Measurements from ENCODE around the gene CD247. TPM values are rescaled to one million over a fixed set of nuclear protein-coding genes. Genes with fewer than 3 reads are reported as not detected.
"Not testable (repeated sequence)": the region's sequence is repeated elsewhere in the genome, so short reads cannot be mapped to it uniquely, and the experiment has no call there.

Gene CD247
- total RNA-seq, 1 donor from 2014 or later = not detected

DNA sequence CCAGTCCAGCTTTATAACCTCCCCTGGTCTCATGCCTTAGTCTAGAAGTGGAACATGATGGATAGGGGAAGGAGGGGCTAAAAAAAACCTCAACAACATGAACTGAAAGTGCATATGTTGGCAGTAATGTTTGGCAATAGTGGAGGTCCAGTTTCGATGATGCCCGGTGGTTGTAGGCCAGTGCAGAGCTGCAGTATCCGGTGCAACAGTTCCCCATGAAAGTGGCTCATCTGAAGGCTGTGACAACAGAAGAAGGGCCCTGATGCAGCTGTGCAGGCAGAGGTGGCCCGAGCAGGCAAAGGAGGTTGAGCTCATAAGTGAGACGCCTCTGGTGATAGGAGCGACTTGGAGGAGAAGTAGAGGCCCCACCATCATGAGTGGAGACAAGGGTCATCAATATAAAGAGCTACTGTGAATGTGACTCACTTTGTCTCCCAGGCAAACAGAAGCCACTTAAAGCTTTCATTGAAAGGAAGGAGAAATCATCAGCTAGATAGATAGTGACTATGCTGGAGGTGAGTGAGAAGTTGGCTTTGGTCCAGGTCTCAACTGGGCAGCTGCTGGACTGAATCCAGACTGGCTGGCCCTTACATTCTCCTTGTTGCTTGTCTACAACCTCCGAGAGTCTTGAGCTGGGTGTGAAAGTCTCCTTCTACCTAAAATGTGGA is 45.4 kb upstream of the CD247 start:
- H3K4me3 ChIP-seq (ENCODE audit: low read depth, low read length) = no peak overlapping the region
- DNase-seq (ENCODE audit: low read depth) = no peak
- no peaks in the 10 kb centered on the region for H3K36me3 ChIP-seq (ENCODE audit: control insufficient read depth, insufficient read depth, low read length)
- TF ChIP-seq, protein P1, sequence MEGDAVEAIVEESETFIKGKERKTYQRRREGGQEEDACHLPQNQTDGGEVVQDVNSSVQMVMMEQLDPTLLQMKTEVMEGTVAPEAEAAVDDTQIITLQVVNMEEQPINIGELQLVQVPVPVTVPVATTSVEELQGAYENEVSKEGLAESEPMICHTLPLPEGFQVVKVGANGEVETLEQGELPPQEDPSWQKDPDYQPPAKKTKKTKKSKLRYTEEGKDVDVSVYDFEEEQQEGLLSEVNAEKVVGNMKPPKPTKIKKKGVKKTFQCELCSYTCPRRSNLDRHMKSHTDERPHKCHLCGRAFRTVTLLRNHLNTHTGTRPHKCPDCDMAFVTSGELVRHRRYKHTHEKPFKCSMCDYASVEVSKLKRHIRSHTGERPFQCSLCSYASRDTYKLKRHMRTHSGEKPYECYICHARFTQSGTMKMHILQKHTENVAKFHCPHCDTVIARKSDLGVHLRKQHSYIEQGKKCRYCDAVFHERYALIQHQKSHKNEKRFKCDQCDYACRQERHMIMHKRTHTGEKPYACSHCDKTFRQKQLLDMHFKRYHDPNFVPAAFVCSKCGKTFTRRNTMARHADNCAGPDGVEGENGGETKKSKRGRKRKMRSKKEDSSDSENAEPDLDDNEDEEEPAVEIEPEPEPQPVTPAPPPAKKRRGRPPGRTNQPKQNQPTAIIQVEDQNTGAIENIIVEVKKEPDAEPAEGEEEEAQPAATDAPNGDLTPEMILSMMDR (IDR thresholded peaks at IDR 0.05; ENCODE audit: insufficient read depth, low read length, poor library complexity, severe bottlenecking) = no peak
- no peaks in the 10 kb centered on the region for H3K27me3 ChIP-seq (ENCODE audit: control insufficient read depth, insufficient read depth, low read length)

- TF ChIP-seq, protein P1 (IDR thresholded peaks at IDR 0.05; ENCODE audit: insufficient read depth, low read length, poor library complexity, severe bottlenecking) = no peak
- Histone ChIP-seq H3K36me3 (ENCODE audit: control insufficient read depth, insufficient read depth, low read length) (no peaks in the 10 kb centered on the region), H3K4me3 (ENCODE audit: low read depth, low read length) (no peak overlapping the region), H3K27me3 (ENCODE audit: control insufficient read depth, insufficient read depth, low read length) (no peaks in the 10 kb centered on the region)
- no peak for DNase-seq (ENCODE audit: low read depth)
These were observed 44.4 kb upstream of the CD247 start for GRCh38 chr1:167562702-167563101.

DNA sequence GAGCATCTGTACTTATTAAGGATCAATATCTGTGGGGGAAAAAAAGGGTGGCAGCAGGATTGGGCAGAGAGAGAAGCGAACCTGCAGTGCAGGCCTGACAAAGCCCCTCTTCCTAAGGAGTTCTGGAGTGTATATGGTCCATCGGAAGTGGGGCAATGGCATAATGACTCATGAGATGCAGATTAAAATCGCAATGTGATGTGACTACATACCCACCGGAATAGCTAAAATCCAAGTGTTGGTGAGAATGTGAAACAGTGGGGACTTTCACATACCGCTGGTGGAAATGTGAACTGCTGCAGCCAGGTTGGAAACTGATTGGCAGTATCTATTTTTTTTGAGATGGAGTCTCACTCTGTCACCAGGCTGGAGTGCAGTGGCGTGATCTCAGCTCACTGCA is 43.4 kb upstream of the CD247 start:
- TF ChIP-seq, protein P1 (IDR thresholded peaks at IDR 0.05; ENCODE audit: insufficient read depth, low read length, poor library complexity, severe bottlenecking) = no peak
- Histone ChIP-seq H3K36me3 (ENCODE audit: control insufficient read depth, insufficient read depth, low read length) (no peaks in the 10 kb centered on the region), H3K4me3 (ENCODE audit: low read depth, low read length) (no peak overlapping the region), H3K27me3 (ENCODE audit: control insufficient read depth, insufficient read depth, low read length) (no peaks in the 10 kb centered on the region)
- DNase-seq (ENCODE audit: low read depth) = no peak

DNA sequence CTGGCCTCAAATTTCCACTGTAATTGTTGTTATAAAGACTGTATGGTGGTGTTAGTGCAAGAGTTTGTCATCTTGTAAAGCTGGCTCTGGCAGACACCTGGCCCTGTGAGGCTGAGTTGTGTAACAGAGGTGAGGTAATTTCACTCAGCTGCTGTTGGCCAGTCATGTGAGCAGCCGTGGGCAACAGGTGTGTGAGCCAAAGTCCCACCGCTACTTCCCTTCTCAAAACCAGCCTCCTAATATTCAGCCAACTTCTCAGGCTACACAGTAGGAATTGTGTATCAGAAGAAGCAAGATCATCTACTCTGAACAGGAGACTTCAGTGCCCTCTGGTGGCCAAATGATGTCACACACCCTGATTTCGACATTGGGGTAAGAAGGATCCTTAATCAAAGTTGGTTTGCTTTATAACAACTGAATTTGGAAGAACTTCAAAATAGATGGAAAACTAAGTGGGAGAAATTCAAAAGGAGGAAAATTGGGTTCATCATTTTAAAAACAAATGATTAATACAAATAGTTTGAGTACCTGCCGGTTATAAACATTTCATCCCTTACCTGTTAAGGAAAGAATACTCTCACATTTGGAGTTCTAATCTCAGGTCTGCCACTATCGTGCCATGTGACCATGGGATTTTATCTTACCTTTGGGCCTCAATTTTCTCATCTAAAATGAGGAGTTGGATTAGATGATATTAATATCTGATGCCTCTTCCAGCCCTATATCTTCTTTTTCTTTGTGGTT is 37.8 kb upstream of the CD247 start:
- TF ChIP-seq, protein P1 (IDR thresholded peaks at IDR 0.05; ENCODE audit: insufficient read depth, low read length, poor library complexity, severe bottlenecking) = peak; percentile 88
- H3K36me3 ChIP-seq (ENCODE audit: control insufficient read depth, insufficient read depth, low read length) = no peaks in the 10 kb centered on the region
- DNase-seq (ENCODE audit: low read depth) = no peak

GRCh38 chr1:167555072-167555471 is 36.7 kb upstream of the CD247 start:
- not testable (repeated sequence) for H3K27me3 ChIP-seq (ENCODE audit: control insufficient read depth, insufficient read depth, low read length); H3K4me3 ChIP-seq (ENCODE audit: low read depth, low read length); DNase-seq (ENCODE audit: low read depth); H3K36me3 ChIP-seq (ENCODE audit: control insufficient read depth, insufficient read depth, low read length)

More for the DNA sequence above, 37.8 kb upstream of the CD247 start:
- no peak overlapping the region for H3K4me3 ChIP-seq (ENCODE audit: low read depth, low read length)
- no peaks in the 10 kb centered on the region for H3K27me3 ChIP-seq (ENCODE audit: control insufficient read depth, insufficient read depth, low read length)

DNA sequence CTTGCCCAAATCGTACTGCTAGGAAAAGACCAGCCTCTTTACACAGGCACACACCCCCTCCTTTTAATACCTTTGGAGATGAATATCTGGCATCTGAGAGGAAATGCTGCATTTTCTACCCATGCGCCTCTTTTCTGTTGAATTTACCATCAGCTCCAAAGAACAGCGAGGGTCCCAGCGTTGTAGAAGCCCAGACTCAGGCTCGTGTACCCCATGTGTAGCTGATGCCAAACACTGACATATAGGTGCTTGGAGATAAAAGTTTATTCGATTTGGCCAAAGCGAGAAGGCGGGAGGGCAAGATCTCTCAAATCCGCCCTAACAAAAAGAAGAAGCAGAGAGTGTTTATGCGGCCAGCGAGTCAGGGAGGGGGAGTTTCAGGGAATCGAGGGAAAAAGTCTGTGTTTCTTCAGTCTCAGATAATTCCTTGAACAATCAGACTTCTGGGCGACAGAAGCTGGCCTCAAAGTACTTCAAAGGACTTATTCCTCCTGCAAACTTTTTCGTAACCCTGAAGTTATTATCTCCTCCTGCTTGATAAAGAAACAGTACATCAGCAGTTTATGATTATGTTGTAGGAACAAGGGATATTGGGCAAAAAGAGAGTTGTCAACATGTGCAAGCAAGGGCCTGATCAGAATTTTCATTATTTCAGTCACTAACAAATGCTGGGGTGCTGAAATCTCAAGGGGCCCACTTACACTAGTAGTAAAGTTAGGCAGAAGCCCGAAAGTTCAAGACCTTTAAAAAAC is 35.9 kb upstream of the CD247 start:
- TF ChIP-seq, protein P1 (IDR thresholded peaks at IDR 0.05; ENCODE audit: insufficient read depth, low read length, poor library complexity, severe bottlenecking) = no peak

More for the DNA sequence above, 35.9 kb upstream of the CD247 start:
- no peak for DNase-seq (ENCODE audit: low read depth)
- Histone ChIP-seq H3K27me3 (ENCODE audit: control insufficient read depth, insufficient read depth, low read length) (no peaks in the 10 kb centered on the region), H3K4me3 (ENCODE audit: low read depth, low read length) (peak overlapping the region; percentile 61), H3K36me3 (ENCODE audit: control insufficient read depth, insufficient read depth, low read length) (no peaks in the 10 kb centered on the region)

Data from kidney epithelial cell (primary cell).